ENCODE measurements around the gene SMPDL3B. TPM values are rescaled to one million over a fixed set of nuclear protein-coding genes. Genes with fewer than 3 reads are reported as not detected.

Gene SMPDL3B
- polyA plus RNA-seq, 3 donors, result 0.13 to 0.21 TPM; not detected in 1

- Mint-ChIP-seq H3K4me3 (peak overlapping the region; percentile 76 to 80), H3K4me1 (peaks cover 93% of the 10 kb centered on the region), H3K36me3 (peaks cover 77 to 98% of the 10 kb centered on the region in 2 donors), H3K27me3 (ENCODE audit: low read depth in 3 of 3) (peaks cover 0 to 2% (median 0%) of the 10 kb centered on the region in 3 donors), H3K27ac (peak overlapping the region; percentile 99 to 100 (median 99)), H3K9me3 (no peaks in the 10 kb centered on the region)
- Histone ChIP-seq H3K36me3 (replicated peaks in 1 of 2; ENCODE audit: control insufficient read depth in 1 of 2, insufficient read depth in 2 of 2, low read length in 2 of 2) (peaks cover 62 to 72% of the 10 kb centered on the region in 2 donors), H3K4me1 (ENCODE audit: control insufficient read depth in 1 of 2, insufficient read depth in 2 of 2, low read length in 2 of 2) (peaks cover 100% of the 10 kb centered on the region in 2 donors), H3K79me2 (ENCODE audit: insufficient read depth, low read length) (peaks cover 71% of the 10 kb centered on the region), H3K27me3 (ENCODE audit: control insufficient read depth in 2 of 2, insufficient read depth in 2 of 2, low read length in 2 of 2) (no peaks in the 10 kb centered on the region), H3K27ac (ENCODE audit: low read depth in 1 of 2, low read length in 2 of 2) (peak overlapping the region; percentile 99 to 100), H2AFZ (ENCODE audit: insufficient read depth, low read depth, low read length, poor library complexity, severe bottlenecking) (no peak overlapping the region), H4K20me1 (ENCODE audit: insufficient read depth, low read length) (peaks cover 26% of the 10 kb centered on the region), H3K4me2 (replicated peaks; ENCODE audit: extremely low read depth, low read length, poor library complexity, severe bottlenecking) (peak overlapping the region; percentile 67), H3K9ac (ENCODE audit: insufficient read depth, low read length, poor library complexity, severe bottlenecking) (peak overlapping the region; percentile 56), H3K9me3 (replicated peaks in 1 of 2; ENCODE audit: control insufficient read depth in 1 of 2, insufficient read depth in 1 of 2, low read length in 2 of 2) (no peaks in the 10 kb centered on the region), H3K4me3 (replicated peaks in 1 of 3; ENCODE audit: low read depth in 2 of 3, low read length in 3 of 3) (peak overlapping the region in 2 of 3 experiments; percentile 17 to 63)
- intact Hi-C loops (cut with micrococcal nuclease), result loop anchor here in 1 of 2 donors (1.0 kb wide), 1 partner anchor 23 kb away; no protein-coding TSS in a partner anchor
- 60% methylated on average over 1 of the region's 3 CpGs for WGBS (ENCODE audit: insufficient coverage)
- DNase-seq, result peak in 1 of 3 donors; percentile 41
- no peak for TF ChIP-seq CTCF (IDR thresholded peaks at IDR 0.05)
Measured at GRCh38 chr1:27886744-27887143, 48.1 kb upstream of the SMPDL3B start.

- H4K20me1 ChIP-seq (ENCODE audit: insufficient read depth, low read length), result peaks cover 19% of the 10 kb centered on the region
- peaks cover 100% of the 10 kb centered on the region in 2 donors for H3K4me1 ChIP-seq (ENCODE audit: control insufficient read depth in 1 of 2, insufficient read depth in 2 of 2, low read length in 2 of 2)
- H3K36me3 Mint-ChIP-seq, result peaks cover 78 to 98% of the 10 kb centered on the region in 2 donors
- H3K4me2 ChIP-seq (replicated peaks; ENCODE audit: extremely low read depth, low read length, poor library complexity, severe bottlenecking), result peak overlapping the region; percentile 67
- WGBS (ENCODE audit: insufficient coverage), result 0% methylated on average over 3 of the region's 8 CpGs
- peak overlapping the region; percentile 99 to 100 for H3K27ac ChIP-seq (ENCODE audit: low read depth in 1 of 2, low read length in 2 of 2)
- H3K27me3 ChIP-seq (ENCODE audit: control insufficient read depth in 2 of 2, insufficient read depth in 2 of 2, low read length in 2 of 2), result no peaks in the 10 kb centered on the region
- H2AFZ ChIP-seq (ENCODE audit: insufficient read depth, low read depth, low read length, poor library complexity, severe bottlenecking), result no peak overlapping the region
- peaks cover 0 to 2% (median 0%) of the 10 kb centered on the region in 3 donors for H3K27me3 Mint-ChIP-seq (ENCODE audit: low read depth in 3 of 3)
- H3K36me3 ChIP-seq (replicated peaks in 1 of 2; ENCODE audit: control insufficient read depth in 1 of 2, insufficient read depth in 2 of 2, low read length in 2 of 2), result peaks cover 62 to 72% of the 10 kb centered on the region in 2 donors
- H3K4me1 Mint-ChIP-seq, result peaks cover 93% of the 10 kb centered on the region
- H3K4me3 Mint-ChIP-seq, result peak overlapping the region; percentile 76 to 80
- H3K9me3 ChIP-seq (replicated peaks in 1 of 2; ENCODE audit: control insufficient read depth in 1 of 2, insufficient read depth in 1 of 2, low read length in 2 of 2), result no peaks in the 10 kb centered on the region
- peaks cover 71% of the 10 kb centered on the region for H3K79me2 ChIP-seq (ENCODE audit: insufficient read depth, low read length)
- no peak for TF ChIP-seq CTCF (IDR thresholded peaks at IDR 0.05)
- no peaks in the 10 kb centered on the region for H3K9me3 Mint-ChIP-seq
- peak overlapping the region; percentile 99 to 100 (median 99) for H3K27ac Mint-ChIP-seq
- peak in 2 of 3 donors; percentile 74 to 83 for DNase-seq
- H3K4me3 ChIP-seq (replicated peaks in 1 of 3; ENCODE audit: low read depth in 2 of 3, low read length in 3 of 3), result peak overlapping the region in 2 of 3 experiments; percentile 17 to 63
- peak overlapping the region; percentile 56 for H3K9ac ChIP-seq (ENCODE audit: insufficient read depth, low read length, poor library complexity, severe bottlenecking)
- intact Hi-C loops (cut with micrococcal nuclease), result loop anchor here in 1 of 2 donors (1.0 kb wide), 1 partner anchor 24 kb away; no protein-coding TSS in a partner anchor
Measured at GRCh38 chr1:27887215-27888021, 47.4 kb upstream of the SMPDL3B start.
